CD4-positive, alpha-beta memory T cell (primary cell): ENCODE measurements around the gene CARD11. TPM values are rescaled to one million over a fixed set of nuclear protein-coding genes. Genes with fewer than 3 reads are reported as not detected.

ENCODE experiments used
- CTCF ChIA-PET: fragments of 350-600 bp; sonication (Branson Sonifier 250); formaldehyde crosslinking; loops from one replicate; lab custom pipeline; 2021; ENCODE audit warnings: inconsistent platforms; ENCODE audit not compliant: partially characterized antibody; lab: Charles Lee
- POLR2A ChIA-PET: fragments of 350-600 bp; sonication (Branson Sonifier 250); formaldehyde crosslinking; loops from one replicate; lab custom pipeline; 2021; ENCODE audit not compliant: partially characterized antibody; lab: Charles Lee
- DNase-seq, 5 donors: peaks; one replicate each; pipeline versions ENCODE4 v3.0.0 to v3.0.0-alpha.2; 2020 to 2022; ENCODE audit warnings: mixed read lengths in 1 of 5
- H3K27ac ChIP-seq: one replicate; pipeline ENCODE4 v1.7.0; 2013; ENCODE audit warnings: low read depth, low read length
- H3K27me3 ChIP-seq: 2 replicates; pipeline ENCODE4 v1.7.0; 2013; ENCODE audit warnings: mild to moderate bottlenecking, low read length, moderate library complexity; ENCODE audit not compliant: insufficient read depth
- H3K36me3 ChIP-seq: 2 replicates; pipeline ENCODE4 v1.7.0; 2013; ENCODE audit warnings: mild to moderate bottlenecking, low read length, moderate library complexity; ENCODE audit not compliant: insufficient read depth
- H3K4me1 ChIP-seq: 2 replicates; pipeline ENCODE4 v1.7.0; 2013; ENCODE audit warnings: mild to moderate bottlenecking, low read length, moderate library complexity; ENCODE audit not compliant: insufficient read depth
- H3K4me3 ChIP-seq, 2 donors: one replicate each; pipeline ENCODE4 v1.7.0; 2013; ENCODE audit warnings: low read length in 2 of 2, mild to moderate bottlenecking in 1 of 2
- H3K9me3 ChIP-seq, 2 donors: one replicate each; pipeline ENCODE4 v1.7.0; 2013; ENCODE audit warnings: low read length in 2 of 2, control low read depth in 1 of 2; ENCODE audit not compliant: control insufficient read depth in 1 of 2
- H3K27ac Mint-ChIP-seq, 7 donors: one replicate each; pipeline ENCODE4 v1.8.0; 2020 to 2021; ENCODE audit warnings: mixed read lengths in 7 of 7, mild to moderate bottlenecking in 6 of 7, inconsistent platforms in 3 of 7, moderate library complexity in 3 of 7
- H3K27me3 Mint-ChIP-seq, 2 donors: one replicate each; pipeline ENCODE4 v1.8.0; 2020 to 2021; ENCODE audit warnings: mixed read lengths in 2 of 2
- H3K36me3 Mint-ChIP-seq, 2 donors: one replicate each; pipeline ENCODE4 v1.8.0; 2020 to 2021; ENCODE audit warnings: mixed read lengths in 2 of 2, inconsistent platforms in 1 of 2, mild to moderate bottlenecking in 1 of 2
- H3K4me1 Mint-ChIP-seq, 4 donors: one replicate each; pipeline ENCODE4 v1.8.0; 2020 to 2021; ENCODE audit warnings: mixed read lengths in 4 of 4, mild to moderate bottlenecking in 1 of 4
- H3K4me3 Mint-ChIP-seq, 8 donors: one replicate each; pipeline ENCODE4 v1.8.0; 2020 to 2021; ENCODE audit warnings: mixed read lengths in 8 of 8, mild to moderate bottlenecking in 7 of 8, moderate library complexity in 6 of 8, inconsistent platforms in 3 of 8
- H3K9me3 Mint-ChIP-seq, 8 donors: one replicate each; pipeline ENCODE4 v1.8.0; 2020 to 2021; ENCODE audit warnings: mixed read lengths in 8 of 8, mild to moderate bottlenecking in 5 of 8, inconsistent platforms in 3 of 8, moderate library complexity in 1 of 8
- intact Hi-C: fragments of 100-400 bp; cut with micrococcal nuclease; formaldehyde crosslinking; loops from one replicate; pipeline ENCODE4 v1.15.1; 2023
- polyA plus RNA-seq, 2 donors: library from polyadenylated mRNA; unstranded; fragments of 300-500 nt; fragmentation: Illumina TruSeq; gene quantifications; one replicate each; pipeline ENCODE4 v1.2.3, GENCODE V29; 2021
- total RNA-seq, 2 experiments: library from RNA; stranded (reverse); gene quantifications; one replicate each; pipeline ENCODE4 v1.2.3, GENCODE V29; 2021

Gene CARD11
- total and polyA plus RNA-seq, 4 experiments from 2014 or later = 4.9 to 136 (median 85.3) TPM

DNA sequence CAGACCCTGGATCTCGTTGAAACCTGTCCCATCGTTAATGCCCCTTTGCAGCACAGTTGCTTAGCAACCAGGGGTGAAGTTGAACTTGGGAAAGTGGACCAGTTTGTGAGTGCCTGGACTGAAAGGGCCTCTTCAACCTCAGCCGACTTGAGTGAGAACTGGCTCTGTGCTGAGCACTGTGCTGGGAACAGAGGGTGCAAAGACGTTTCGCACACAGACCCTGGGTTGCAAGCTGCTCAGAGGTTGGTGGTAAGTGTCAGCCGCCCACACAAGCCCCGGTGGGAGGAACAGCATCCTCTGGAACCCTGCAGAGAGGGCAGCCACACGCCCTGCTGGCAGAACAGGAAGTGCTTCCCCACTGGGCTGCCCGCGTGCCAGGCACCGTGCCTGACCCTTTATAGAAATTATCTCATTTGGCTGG, 89.2 kb downstream of the CARD11 start:
- POLR2A ChIA-PET = interaction anchor here (0.5 to 1.4 kb wide), 4 partner anchors 10 to 90 kb away, joined by 3 read pairs; no protein-coding TSS in a partner anchor
- Histone ChIP-seq H3K27me3 (no peaks in the 10 kb centered on the region), H3K4me3 (no peak overlapping the region), H3K36me3 (peaks cover 44% of the 10 kb centered on the region), H3K27ac (peak overlapping the region; percentile 8), H3K9me3 (no peaks in the 10 kb centered on the region), H3K4me1 (peaks cover 43% of the 10 kb centered on the region)
- peak in 1 of 5 donors; percentile 20 for DNase-seq
- H3K9me3 Mint-ChIP-seq = peaks cover 0 to 9% (median 3%) of the 10 kb centered on the region in 8 donors
- no peaks in the 10 kb centered on the region for H3K27me3 Mint-ChIP-seq
- intact Hi-C loops = loop anchor here (10.0 kb wide), 3 partner anchors 70 to 200 kb away; no protein-coding TSS in a partner anchor
- H3K4me1 Mint-ChIP-seq = peaks cover 35 to 66% (median 51%) of the 10 kb centered on the region in 4 donors
- peak overlapping the region in 6 of 8 donors; percentile 12 to 72 (median 56) for H3K4me3 Mint-ChIP-seq
- peaks cover 46 to 80% of the 10 kb centered on the region in 2 donors for H3K36me3 Mint-ChIP-seq
- CTCF ChIA-PET = interaction anchor here (0.9 to 1.6 kb wide), 4 partner anchors 11 to 197 kb away, joined by 3 read pairs; no protein-coding TSS in a partner anchor
- H3K27ac Mint-ChIP-seq = peak overlapping the region; percentile 29 to 86 (median 84)

DNA sequence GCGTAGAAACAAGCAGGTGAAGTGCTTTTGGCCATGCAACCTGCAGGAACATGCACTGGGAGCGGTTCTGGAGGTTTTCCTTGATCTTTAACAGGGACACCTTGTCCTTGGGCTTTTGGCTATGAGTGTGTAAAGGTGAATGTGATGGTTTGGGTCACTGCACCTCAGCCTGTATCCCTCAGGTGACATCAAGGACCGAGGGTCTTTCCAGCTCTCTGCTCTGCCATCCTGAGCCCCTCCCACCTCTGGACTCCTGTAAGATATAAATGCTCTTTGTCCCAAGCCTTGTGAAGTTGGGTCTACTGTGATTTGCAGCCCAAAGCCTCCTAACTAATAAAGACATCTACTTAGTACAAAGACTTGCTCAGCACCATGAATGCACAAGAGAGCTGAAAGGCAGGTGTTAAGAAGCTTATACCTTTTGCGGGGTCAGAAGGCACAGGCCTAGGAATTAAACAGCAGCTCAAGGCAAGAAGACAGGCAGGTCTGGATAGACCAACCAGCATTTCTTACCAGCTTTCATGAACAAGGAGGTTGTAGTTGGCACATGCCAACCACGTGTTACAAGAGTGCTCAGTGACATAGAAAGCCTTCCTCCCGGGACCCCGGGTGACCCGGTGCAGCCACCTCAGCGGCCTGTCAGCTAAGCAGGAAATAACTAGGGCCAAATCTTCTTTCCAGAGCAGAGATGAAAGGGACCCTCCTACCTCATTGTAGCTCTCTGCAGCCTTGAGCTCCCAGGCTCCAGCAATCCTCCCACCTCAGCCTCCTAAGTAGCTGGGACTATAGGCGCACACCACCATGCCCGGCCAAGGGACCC, 89.9 kb downstream of the CARD11 start:
- ChIA-PET CTCF (interaction anchor here (0.9 to 1.6 kb wide), 4 partner anchors 12 to 198 kb away, joined by 3 read pairs; no protein-coding TSS in a partner anchor), POLR2A (interaction anchor here (0.5 to 1.0 kb wide), 2 partner anchors 15 to 91 kb away, joined by 3 read pairs; no protein-coding TSS in a partner anchor)
- intact Hi-C loops = loop anchor here (10.0 kb wide), 3 partner anchors 71 to 201 kb away; no protein-coding TSS in a partner anchor
- no peaks in the 10 kb centered on the region for H3K27me3 Mint-ChIP-seq
- peaks cover 48 to 81% of the 10 kb centered on the region in 2 donors for H3K36me3 Mint-ChIP-seq
- Histone ChIP-seq H3K36me3 (peaks cover 41% of the 10 kb centered on the region), H3K4me3 (no peak overlapping the region), H3K27ac (no peak overlapping the region), H3K27me3 (no peaks in the 10 kb centered on the region), H3K4me1 (peaks cover 38% of the 10 kb centered on the region), H3K9me3 (no peaks in the 10 kb centered on the region)
- no peak for DNase-seq
- H3K4me1 Mint-ChIP-seq = peaks cover 35 to 64% (median 51%) of the 10 kb centered on the region in 4 donors
- peak overlapping the region; percentile 59 to 86 (median 79) for H3K27ac Mint-ChIP-seq
- H3K9me3 Mint-ChIP-seq = peaks cover 0 to 9% (median 3%) of the 10 kb centered on the region in 8 donors
- H3K4me3 Mint-ChIP-seq = peak overlapping the region in 6 of 8 donors; percentile 2 to 72 (median 60)

DNA sequence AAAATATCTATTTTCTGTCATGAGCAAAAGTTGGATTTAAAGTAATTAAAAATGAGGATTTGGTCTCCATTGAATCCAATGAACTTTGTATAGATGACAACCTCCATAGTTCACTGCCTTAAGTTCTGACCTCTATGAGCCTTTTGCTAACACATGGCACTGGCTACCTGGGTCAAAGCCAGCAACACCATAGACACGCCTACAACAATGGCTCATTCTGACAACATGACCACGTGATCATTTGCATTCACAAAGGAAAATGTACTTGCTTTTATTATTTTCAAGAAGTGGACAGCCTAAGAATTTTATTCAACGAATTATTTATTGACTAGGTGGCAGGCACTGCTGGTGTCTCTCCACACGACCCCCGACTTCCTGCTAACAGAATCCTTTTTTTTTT, 90.6 kb downstream of the CARD11 start:
- no peak for DNase-seq
- Histone ChIP-seq H3K27me3 (no peaks in the 10 kb centered on the region), H3K9me3 (no peaks in the 10 kb centered on the region), H3K36me3 (peaks cover 34% of the 10 kb centered on the region), H3K4me3 (no peak overlapping the region), H3K4me1 (peaks cover 38% of the 10 kb centered on the region), H3K27ac (no peak overlapping the region)
- Mint-ChIP-seq H3K4me1 (peaks cover 32 to 62% (median 52%) of the 10 kb centered on the region in 4 donors), H3K36me3 (peaks cover 48 to 81% of the 10 kb centered on the region in 2 donors), H3K9me3 (peaks cover 0 to 9% (median 3%) of the 10 kb centered on the region in 8 donors), H3K27ac (peak overlapping the region in 5 of 7 donors; percentile 4 to 84 (median 56)), H3K4me3 (peak overlapping the region in 1 of 8 donors; percentile 40), H3K27me3 (no peaks in the 10 kb centered on the region)
- POLR2A ChIA-PET = no interaction called here
- intact Hi-C loops = loop anchor here (10.0 kb wide), 3 partner anchors 72 to 202 kb away; no protein-coding TSS in a partner anchor
- CTCF ChIA-PET = interaction anchor here (1.2 kb wide), 1 partner anchor 199 kb away, joined by 3 read pairs; no protein-coding TSS in a partner anchor

DNA sequence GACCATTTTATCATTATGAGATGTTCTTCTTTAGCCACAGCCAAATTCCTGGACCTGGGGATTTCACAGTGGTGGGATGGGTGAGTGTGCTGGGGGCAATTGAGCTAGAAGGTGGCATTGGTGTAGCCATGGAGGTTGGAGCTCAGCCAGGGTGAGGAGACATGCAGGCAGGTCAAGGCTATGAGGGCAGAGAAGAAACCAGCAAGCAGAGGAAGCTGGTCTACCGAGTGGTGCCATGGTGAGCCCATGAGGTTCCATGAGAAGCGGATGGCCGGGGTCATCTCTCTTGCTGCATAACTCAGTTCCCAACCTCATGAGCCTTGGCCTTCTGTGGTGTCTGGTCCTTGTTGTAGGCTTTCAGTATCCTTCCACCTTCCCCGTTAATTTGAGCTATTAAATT, 91.4 kb downstream of the CARD11 start:
- ChIA-PET POLR2A (no interaction called here), CTCF (interaction anchor here (0.9 kb wide), 1 partner anchor 109 kb away, joined by 3 read pairs; no protein-coding TSS in a partner anchor)
- H3K27me3 Mint-ChIP-seq = no peaks in the 10 kb centered on the region
- H3K9me3 Mint-ChIP-seq = peaks cover 0 to 9% (median 3%) of the 10 kb centered on the region in 8 donors
- Histone ChIP-seq H3K4me3 (no peak overlapping the region), H3K36me3 (peaks cover 31% of the 10 kb centered on the region), H3K27me3 (no peaks in the 10 kb centered on the region), H3K4me1 (peaks cover 38% of the 10 kb centered on the region), H3K27ac (no peak overlapping the region), H3K9me3 (no peaks in the 10 kb centered on the region)
- DNase-seq = no peak
- H3K4me3 Mint-ChIP-seq = peak overlapping the region in 3 of 8 donors; percentile 11 to 26 (median 19)
- intact Hi-C loops = loop anchor here (10.0 kb wide), 3 partner anchors 72 to 202 kb away; no protein-coding TSS in a partner anchor
- peaks cover 32 to 58% (median 48%) of the 10 kb centered on the region in 4 donors for H3K4me1 Mint-ChIP-seq
- H3K27ac Mint-ChIP-seq = peak overlapping the region in 6 of 7 donors; percentile 32 to 91 (median 58)
- H3K36me3 Mint-ChIP-seq = peaks cover 49 to 81% of the 10 kb centered on the region in 2 donors

DNA sequence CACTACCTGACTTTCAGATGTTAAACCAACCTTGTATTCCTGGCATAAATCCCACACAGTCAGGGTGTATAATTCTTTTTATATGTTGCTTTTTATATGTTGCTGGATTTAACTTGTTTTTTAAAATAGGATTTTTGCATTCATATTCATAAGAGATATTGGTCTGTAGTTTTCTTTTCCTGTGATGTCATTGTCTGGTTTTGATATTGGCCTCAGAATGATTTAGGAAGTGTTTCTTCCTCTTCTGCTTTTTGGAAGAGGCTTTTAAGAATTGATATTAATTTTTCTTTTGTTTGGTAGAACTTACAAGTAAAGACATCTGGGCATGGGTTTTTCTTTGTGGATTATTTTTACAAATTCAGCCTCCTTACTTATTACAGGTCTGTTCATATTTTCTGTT, 93.1 kb downstream of the CARD11 start:
- Histone ChIP-seq H3K9me3 (no peaks in the 10 kb centered on the region), H3K27me3 (no peaks in the 10 kb centered on the region), H3K27ac (no peak overlapping the region), H3K4me3 (no peak overlapping the region), H3K36me3 (peaks cover 37% of the 10 kb centered on the region), H3K4me1 (peaks cover 28% of the 10 kb centered on the region)
- Mint-ChIP-seq H3K4me1 (peaks cover 28 to 49% (median 41%) of the 10 kb centered on the region in 4 donors), H3K9me3 (peaks cover 0 to 9% (median 3%) of the 10 kb centered on the region in 8 donors), H3K27ac (peak overlapping the region in 6 of 7 donors; percentile 0 to 63 (median 42)), H3K27me3 (no peaks in the 10 kb centered on the region), H3K36me3 (peaks cover 64 to 86% of the 10 kb centered on the region in 2 donors), H3K4me3 (no peak overlapping the region)
- ChIA-PET CTCF (no interaction called here), POLR2A (interaction anchor here (0.9 to 1.0 kb wide), 2 partner anchors 32 to 92 kb away, joined by 3 read pairs; no protein-coding TSS in a partner anchor)
- intact Hi-C loops = loop anchor here (10.0 kb wide), 3 partner anchors 74 to 204 kb away; no protein-coding TSS in a partner anchor
- DNase-seq = no peak

DNA sequence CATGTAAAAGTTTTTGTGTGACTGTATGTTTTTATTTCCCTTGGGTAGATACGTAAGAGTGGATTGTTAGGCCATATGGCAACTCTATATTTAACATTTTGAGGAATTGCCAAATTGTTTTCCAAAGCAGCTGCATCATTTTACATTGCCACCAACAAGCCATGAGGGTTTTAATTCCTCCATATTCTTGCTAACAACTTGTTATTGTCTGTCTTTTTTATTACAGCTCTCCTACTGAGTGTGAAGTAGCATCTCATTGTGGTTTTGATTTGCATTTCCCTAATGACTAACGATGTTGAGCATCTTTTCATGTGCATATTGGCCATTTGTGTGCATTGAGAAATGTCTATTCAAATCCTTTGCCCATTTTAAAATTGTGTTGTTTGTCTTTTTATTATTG, 94.9 kb downstream of the CARD11 start:
- DNase-seq = no peak
- CTCF ChIA-PET = no interaction called here

More for the DNA sequence above, 94.9 kb downstream of the CARD11 start:
- H3K9me3 Mint-ChIP-seq = peaks cover 0 to 9% (median 3%) of the 10 kb centered on the region in 8 donors
- peaks cover 15 to 31% (median 24%) of the 10 kb centered on the region in 4 donors for H3K4me1 Mint-ChIP-seq
- Histone ChIP-seq H3K4me1 (peaks cover 9% of the 10 kb centered on the region), H3K27me3 (no peaks in the 10 kb centered on the region), H3K4me3 (no peak overlapping the region), H3K9me3 (no peaks in the 10 kb centered on the region), H3K27ac (no peak overlapping the region), H3K36me3 (peaks cover 50% of the 10 kb centered on the region)
- peak overlapping the region in 4 of 7 donors; percentile 0 to 84 (median 48) for H3K27ac Mint-ChIP-seq
- H3K27me3 Mint-ChIP-seq = no peaks in the 10 kb centered on the region
- intact Hi-C loops = no loop called here
- POLR2A ChIA-PET = no interaction called here
- no peak overlapping the region for H3K4me3 Mint-ChIP-seq
- H3K36me3 Mint-ChIP-seq = peaks cover 82 to 86% of the 10 kb centered on the region in 2 donors
